ENCODE results near the gene TMEM223. TPM values are rescaled to one million over a fixed set of nuclear protein-coding genes. Genes with fewer than 3 reads are reported as not detected.

Gene TMEM223
- total and polyA plus RNA-seq, 9 of the 15 experiments (the other 6 are each of a cell fraction or from before 2014, with no cell fraction given), result 5.9 to 34.5 (median 19.6) TPM

- TF ChIP-seq PRMT5 (CRISPR knock-in tag; IDR thresholded peaks at IDR 0.05) (no peak), SMAD4 (CRISPR knock-in tag; conservative IDR thresholded peaks at IDR 0.05) (no peak), ZBTB12 (CRISPR knock-in tag; IDR thresholded peaks at IDR 0.05) (no peak), ZNF740 (CRISPR knock-in tag; IDR thresholded peaks at IDR 0.05) (peak; percentile 13; the same call in 1 of the 2 replicates), ZNF740 (tag; IDR thresholded peaks at IDR 0.05) (no peak), ELK1 (CRISPR knock-in tag; IDR thresholded peaks at IDR 0.05) (no peak), PRDM10 (IDR thresholded peaks at IDR 0.05; ENCODE audit: partially characterized antibody) (peak; percentile 55), HDAC2 (IDR thresholded peaks at IDR 0.05) (no peak), USF1 (CRISPR knock-in tag; IDR thresholded peaks at IDR 0.05) (no peak), FOXA1 (IDR thresholded peaks at IDR 0.05; ENCODE audit: borderline replicate concordance) (no peak), MYC (IDR thresholded peaks at IDR 0.05; ENCODE audit: low read depth, low read length) (peak; percentile 13; the same call in 1 of the 2 replicates), MYC (CRISPR knock-in tag; IDR thresholded peaks at IDR 0.05; ENCODE audit: borderline replicate concordance, low read depth) (no peak; the same call in 1 of the 2 replicates), KLF13 (tag; IDR thresholded peaks at IDR 0.05; ENCODE audit: borderline replicate concordance, low read depth) (no peak), GTF2E2 (tag; IDR thresholded peaks at IDR 0.05) (no peak), GABPA (tag; conservative IDR thresholded peaks at IDR 0.05; ENCODE audit: low read depth) (peak; percentile 96), E2F8 (IDR thresholded peaks at IDR 0.05; ENCODE audit: low read depth, partially characterized antibody) (peak; percentile 74)
Measured at GRCh38 chr11:62753736-62754603, 37.8 kb downstream of the TMEM223 start, which contains the start of gene ZBTB3 (continued).

Measured in K562 (cell line).